Muscle of back (tissue), 13 donors: Measurements from ENCODE around the gene DIP2A. TPM values are rescaled to one million over a fixed set of nuclear protein-coding genes. Genes with fewer than 3 reads are reported as not detected.
A peak's percentile ranks its signal among the peaks of the same experiment; 100 is the strongest.

Experiments used
- DNase-seq, 3 donors: peaks; one replicate each; pipeline versions ENCODE4 v3.0.0 to v3.0.0-alpha.2; 2013
- long read RNA-seq, 9 donors: transcript quantifications; one replicate each; lab custom pipeline, GENCODE V29; 2026
- polyA plus RNA-seq, 10 donors: library from polyadenylated mRNA; unstranded; fragments of 120-200 nt; gene quantifications; one replicate each; pipeline ENCODE4 v1.2.1, GENCODE V29; 2013; ENCODE audit not compliant: insufficient read length in 10 of 10

DIP2A gene
- 10 to 100 TPM; 16.0 to 40.4 (median 22.3) TPM for polyA plus RNA-seq
- long read RNA-seq, donor 1 = 0 reads
- long read RNA-seq, donor 2, partial matches to known transcripts = 0 of 2 reads
- long read RNA-seq, donor 2, other reads (novel, unspliced or antisense) = 0 of 2 reads
- long read RNA-seq, donor 3 = 0 reads
- long read RNA-seq, donor 4 = 0 reads
- long read RNA-seq, donor 5 = 0 reads
- long read RNA-seq, donor 6, partial matches to known transcripts = 0 of 1 reads
- long read RNA-seq, donor 6, other reads (novel, unspliced or antisense) = 0 of 1 reads
- long read RNA-seq, donor 7, partial matches to known transcripts = 0 of 2 reads
- long read RNA-seq, donor 7, other reads (novel, unspliced or antisense) = 0 of 2 reads
- long read RNA-seq, donor 8 = 0 reads
- long read RNA-seq, donor 9 = 0 reads

GRCh38 chr21:46458315-46459023 lies at the start of gene DIP2A:
DIP2A (plus strand) TSS chr21:46458891; CDS start chr21:46459132, 241 bp downstream.
- DNase-seq = peak; percentile 98 to 99 (median 99)

GRCh38 chr21:46409641-46410406 lies 48.9 kb upstream of the DIP2A start:
- no peak for DNase-seq

GRCh38 chr21:46410516-46410915 lies 48.2 kb upstream of the DIP2A start:
- DNase-seq = no peak

- no peak for DNase-seq
Measured at GRCh38 chr21:46411236-46411635, 47.5 kb upstream of the DIP2A start.

GRCh38 chr21:46411691-46412090 lies 47.0 kb upstream of the DIP2A start:
- DNase-seq = no peak

GRCh38 chr21:46412521-46413364 lies 45.9 kb upstream of the DIP2A start:
- DNase-seq = no peak

- no peak for DNase-seq
Measured at GRCh38 chr21:46413365-46413696, 45.4 kb upstream of the DIP2A start.

GRCh38 chr21:46414965-46415275 lies 43.8 kb upstream of the DIP2A start:
- no peak for DNase-seq

GRCh38 chr21:46416551-46416950 lies 42.1 kb upstream of the DIP2A start:
- no peak for DNase-seq

GRCh38 chr21:46418265-46418946 lies 40.3 kb upstream of the DIP2A start:
- no peak for DNase-seq

- no peak for DNase-seq
Measured at GRCh38 chr21:46420241-46421190, 38.2 kb upstream of the DIP2A start.

GRCh38 chr21:46421191-46421750 lies 37.4 kb upstream of the DIP2A start:
- no peak for DNase-seq

GRCh38 chr21:46421756-46422555 lies 36.7 kb upstream of the DIP2A start:
- no peak for DNase-seq

- DNase-seq = no peak
Measured at GRCh38 chr21:46422636-46423241, 36.0 kb upstream of the DIP2A start.

GRCh38 chr21:46423546-46424038 lies 35.1 kb upstream of the DIP2A start:
- DNase-seq = no peak

GRCh38 chr21:46424039-46424591 lies 34.6 kb upstream of the DIP2A start:
- DNase-seq = no peak

- DNase-seq = no peak
Measured at GRCh38 chr21:46424621-46425020, 34.1 kb upstream of the DIP2A start.

GRCh38 chr21:46425041-46425440 lies 33.6 kb upstream of the DIP2A start:
- DNase-seq = no peak
